ENCODE data around the gene NIPAL4. TPM values are rescaled to one million over a fixed set of nuclear protein-coding genes. Genes with fewer than 3 reads are reported as not detected.
"Not testable (repeated sequence)": the region's sequence is repeated elsewhere in the genome, so short reads cannot be mapped to it uniquely, and the experiment has no call there.

The NIPAL4 gene
- total RNA-seq, 1 experiment from 2014 or later = not detected

- no peak for DNase-seq (ENCODE audit: low read depth)
Measured at GRCh38 chr5:157463081-157463480, 3.1 kb downstream of the NIPAL4 start.

- peak; percentile 20 for DNase-seq (ENCODE audit: low read depth)
Measured at GRCh38 chr5:157463621-157464518, 3.9 kb downstream of the NIPAL4 start.

- DNase-seq (ENCODE audit: low read depth) = peak; percentile 86
Measured at GRCh38 chr5:157464519-157465171, 4.6 kb downstream of the NIPAL4 start.

GRCh38 chr5:157468293-157468965, 8.4 kb downstream of the NIPAL4 start:
- DNase-seq (ENCODE audit: low read depth) = no peak

- no peak for DNase-seq (ENCODE audit: low read depth)
Measured at GRCh38 chr5:157469073-157469472, 9.1 kb downstream of the NIPAL4 start.

GRCh38 chr5:157469687-157470086, 9.7 kb downstream of the NIPAL4 start:
- DNase-seq (ENCODE audit: low read depth) = no peak

GRCh38 chr5:157470631-157471030, 10.6 kb downstream of the NIPAL4 start:
- DNase-seq (ENCODE audit: low read depth) = no peak

- peak; percentile 14 for DNase-seq (ENCODE audit: low read depth)
Measured at GRCh38 chr5:157471709-157472108, 11.7 kb downstream of the NIPAL4 start.

GRCh38 chr5:157473383-157474320, 13.6 kb downstream of the NIPAL4 start:
- DNase-seq (ENCODE audit: low read depth) = peak; percentile 80

- no peak for DNase-seq (ENCODE audit: low read depth)
Measured at GRCh38 chr5:157475432-157475831, 15.4 kb downstream of the NIPAL4 start.

- peak; percentile 53 for DNase-seq (ENCODE audit: low read depth)
Measured at GRCh38 chr5:157476702-157477408, 16.8 kb downstream of the NIPAL4 start.

- no peak for DNase-seq (ENCODE audit: low read depth)
Measured at GRCh38 chr5:157477814-157478494, 17.9 kb downstream of the NIPAL4 start.

- DNase-seq (ENCODE audit: low read depth) = no peak
Measured at GRCh38 chr5:157478726-157479125, 18.7 kb downstream of the NIPAL4 start.

- DNase-seq (ENCODE audit: low read depth) = peak; percentile 63
Measured at GRCh38 chr5:157479166-157479565, 19.2 kb downstream of the NIPAL4 start.

GRCh38 chr5:157479612-157480510, 19.8 kb downstream of the NIPAL4 start:
- DNase-seq (ENCODE audit: low read depth) = no peak

GRCh38 chr5:157481265-157481664, 21.3 kb downstream of the NIPAL4 start:
- DNase-seq (ENCODE audit: low read depth) = no peak

GRCh38 chr5:157481666-157482065, 21.7 kb downstream of the NIPAL4 start:
- no peak for DNase-seq (ENCODE audit: low read depth)

- DNase-seq (ENCODE audit: low read depth) = not testable (repeated sequence)
Measured at GRCh38 chr5:157482702-157483101, 22.7 kb downstream of the NIPAL4 start.

- no peak for DNase-seq (ENCODE audit: low read depth)
Measured at GRCh38 chr5:157484768-157485167, 24.8 kb downstream of the NIPAL4 start.
